ENCODE data around the gene BMPR1A.
"Not testable (repeated sequence)": the region's sequence is repeated elsewhere in the genome, so short reads cannot be mapped to it uniquely, and the experiment has no call there.

BMPR1A gene

DNA sequence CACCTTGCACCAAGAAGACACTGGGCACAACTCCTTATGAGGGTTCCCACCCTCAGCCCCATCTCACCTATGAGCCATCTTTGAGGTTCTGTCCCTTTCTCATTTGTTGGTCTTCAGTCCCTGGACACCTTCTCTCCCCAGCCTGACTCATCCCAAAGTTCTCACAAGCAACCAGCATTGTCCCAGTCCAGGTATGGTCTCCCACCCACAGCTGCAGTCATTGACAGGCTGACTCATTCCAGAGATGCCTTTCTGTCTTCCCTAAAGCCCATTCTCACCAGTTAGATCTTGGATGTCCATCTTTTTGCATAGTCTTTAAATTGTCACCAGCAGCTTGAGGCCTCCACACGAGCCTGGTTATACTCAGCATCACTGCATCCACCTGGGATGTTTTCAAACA is 26.7 kb upstream of the BMPR1A start:
- no peak for DNase-seq

DNA sequence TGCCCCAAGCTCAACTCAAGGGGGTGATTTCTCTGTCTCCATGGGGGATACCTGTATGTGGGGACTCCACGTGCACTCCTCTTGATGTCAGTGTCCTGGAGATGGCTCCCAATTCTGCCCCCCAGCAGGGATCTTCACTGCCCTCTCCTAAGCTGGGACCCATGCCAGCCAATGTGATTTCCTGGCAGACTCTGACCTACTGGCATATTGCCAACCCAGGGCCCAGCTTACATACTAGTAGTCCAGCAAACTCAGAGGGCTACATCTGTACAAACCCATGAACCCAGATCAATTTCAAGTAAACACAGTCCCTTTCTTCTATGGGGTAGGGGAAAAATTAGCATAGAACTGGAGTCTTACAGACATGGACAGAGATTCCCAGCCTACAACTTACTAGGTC is 26.2 kb upstream of the BMPR1A start:
- DNase-seq = peak in 18 of 51 donors; percentile 7 to 63 (median 30)

DNA sequence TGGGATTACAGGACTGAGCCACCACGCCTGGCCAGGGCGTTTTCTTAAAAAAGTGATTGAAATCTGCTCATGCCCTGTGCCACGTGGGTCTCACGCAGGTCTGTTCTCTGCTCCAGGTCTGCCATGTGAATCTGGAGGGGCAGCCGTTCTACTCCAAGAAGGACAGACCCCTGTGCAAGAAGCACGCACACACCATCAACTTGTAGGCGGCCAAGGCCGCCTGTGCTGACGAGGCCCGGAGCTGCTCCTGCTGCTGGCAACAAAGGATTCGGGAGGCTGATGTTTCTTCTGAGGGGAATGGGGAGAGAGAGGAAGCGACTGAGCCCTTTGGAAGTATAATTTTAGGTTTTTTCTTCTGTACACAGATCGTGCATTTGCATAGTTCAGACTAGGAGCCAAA is 23.6 kb upstream of the BMPR1A start:
- no peak for DNase-seq

DNA sequence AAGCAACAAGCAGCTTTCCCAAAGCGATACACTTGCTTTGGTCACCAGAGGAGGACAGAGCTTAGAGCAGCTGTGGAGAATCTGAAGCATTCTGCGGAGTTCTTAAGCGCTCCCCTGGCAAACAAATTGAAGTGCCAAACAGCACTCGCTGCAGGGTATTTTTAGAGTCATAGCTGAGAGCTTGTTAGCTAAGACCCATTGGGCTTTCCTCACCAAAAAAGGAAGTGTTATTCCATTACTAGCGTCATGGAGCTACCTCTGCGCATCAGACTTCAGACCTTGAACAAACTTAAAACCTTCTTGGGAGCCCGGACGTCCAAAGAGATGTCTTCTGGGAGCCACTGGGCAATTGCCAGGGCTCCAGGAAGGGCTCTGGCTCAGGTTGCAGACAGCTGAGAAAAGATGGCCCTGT is 23.2 kb upstream of the BMPR1A start:
- DNase-seq = peak in 6 of 51 donors; percentile 9 to 36 (median 15)

DNA sequence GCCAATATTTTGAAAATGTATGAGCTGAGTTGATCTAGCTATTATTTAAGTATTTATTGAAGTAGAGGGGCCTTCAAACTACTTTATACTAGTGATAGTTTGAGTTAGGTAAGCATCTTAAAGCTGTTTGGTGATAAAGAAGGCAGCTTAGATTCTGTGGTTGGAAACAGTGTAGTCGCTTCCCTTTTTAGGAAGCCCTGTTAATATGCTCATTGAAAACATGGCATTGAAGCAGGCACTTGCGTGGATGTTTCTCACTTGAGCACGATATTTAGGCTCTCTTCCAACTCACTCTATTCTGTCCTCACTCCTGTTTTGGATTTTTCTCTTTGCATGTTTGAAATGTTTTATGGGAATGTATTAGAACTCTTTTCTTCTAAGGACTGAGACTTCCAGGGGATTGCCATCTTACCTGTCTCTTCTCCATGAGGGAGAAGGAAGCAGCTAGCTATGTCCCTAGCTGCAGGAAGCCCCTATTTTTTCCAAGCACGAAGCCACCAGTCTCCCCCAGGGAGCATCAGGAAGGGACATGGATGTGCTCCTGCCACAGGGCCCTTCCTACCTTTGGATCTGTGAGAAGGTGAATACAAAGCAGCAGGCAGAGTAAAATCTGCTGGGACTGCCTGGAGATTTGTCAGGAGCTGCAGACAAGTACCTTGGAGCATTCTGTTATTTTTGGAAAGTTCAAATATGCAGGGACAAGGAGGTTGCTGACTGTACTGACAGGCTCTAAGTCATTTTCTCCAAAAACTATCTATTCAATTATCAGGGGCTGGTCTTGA is 22.0 kb upstream of the BMPR1A start:
- no peak for DNase-seq

DNA sequence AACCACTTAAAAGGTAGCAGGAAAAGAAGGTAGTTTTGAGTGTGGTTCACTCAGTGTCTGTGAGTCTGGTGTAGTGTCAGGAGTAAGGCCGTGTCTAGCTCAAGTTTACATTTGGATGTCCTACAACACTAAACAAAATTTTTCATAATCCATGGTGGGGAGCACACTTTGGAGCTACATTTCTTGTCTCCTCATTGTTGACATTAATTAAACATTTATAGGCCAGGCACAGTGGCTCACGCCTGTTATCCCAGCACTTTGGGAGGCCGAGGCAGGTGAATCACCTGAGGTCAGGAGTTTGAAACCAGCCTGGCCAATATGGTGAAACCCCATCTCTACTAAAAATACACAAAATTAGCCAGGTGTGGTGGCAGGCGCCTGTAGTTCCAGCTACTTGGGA is 21.1 kb upstream of the BMPR1A start:
- DNase-seq = not testable (repeated sequence)

DNA sequence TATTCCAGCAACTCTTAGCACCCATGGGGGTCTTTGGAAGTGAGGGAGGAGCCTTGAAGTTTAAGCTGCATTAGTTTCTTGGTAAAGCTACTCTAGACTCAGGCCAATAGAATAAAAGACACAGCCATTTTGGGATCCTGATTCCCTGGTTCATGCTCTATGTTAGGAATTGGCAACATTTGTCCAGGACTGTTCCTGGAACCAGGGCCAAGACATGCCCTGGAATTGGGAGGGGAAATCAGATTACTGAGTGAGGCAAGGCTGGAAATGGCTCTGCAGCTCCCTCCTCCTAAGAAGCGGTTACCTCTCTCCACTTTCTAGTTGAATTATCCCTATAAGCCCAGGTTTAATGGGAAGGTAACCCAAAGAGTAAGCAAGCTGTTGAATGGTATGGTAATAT is 14.2 kb upstream of the BMPR1A start:
- no peak for DNase-seq

DNA sequence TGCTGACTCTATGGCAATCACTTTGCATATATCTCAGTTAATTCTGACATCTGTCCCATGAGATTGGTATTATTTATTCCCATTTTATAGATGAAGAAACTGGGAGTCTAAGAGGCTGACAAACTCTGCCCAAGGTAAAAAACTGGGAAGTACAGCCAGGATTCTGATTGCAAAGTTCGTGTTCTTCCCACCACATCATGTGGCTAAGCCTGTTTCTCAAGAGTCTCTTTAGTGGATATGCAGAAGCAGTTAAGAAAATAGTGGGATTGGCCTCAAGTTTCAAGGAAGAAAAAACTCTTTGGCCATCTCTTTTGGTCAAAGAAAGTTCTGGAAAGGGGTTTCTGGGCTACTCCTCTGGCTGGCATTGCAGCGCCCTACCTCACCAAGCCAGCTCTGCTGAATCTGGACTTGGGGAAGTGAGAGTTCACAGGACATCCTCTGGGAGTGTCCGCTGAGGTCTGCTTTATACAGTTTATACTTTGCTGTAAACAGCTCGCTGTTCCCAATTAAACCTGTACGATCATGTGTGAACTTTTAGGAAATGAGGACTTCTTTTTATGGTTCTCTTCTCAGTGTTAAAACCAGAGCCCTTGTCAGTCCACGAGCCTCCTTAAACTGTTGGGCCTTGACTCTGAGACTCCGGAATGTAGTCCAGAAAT is 12.2 kb upstream of the BMPR1A start:
- DNase-seq = no peak

DNA sequence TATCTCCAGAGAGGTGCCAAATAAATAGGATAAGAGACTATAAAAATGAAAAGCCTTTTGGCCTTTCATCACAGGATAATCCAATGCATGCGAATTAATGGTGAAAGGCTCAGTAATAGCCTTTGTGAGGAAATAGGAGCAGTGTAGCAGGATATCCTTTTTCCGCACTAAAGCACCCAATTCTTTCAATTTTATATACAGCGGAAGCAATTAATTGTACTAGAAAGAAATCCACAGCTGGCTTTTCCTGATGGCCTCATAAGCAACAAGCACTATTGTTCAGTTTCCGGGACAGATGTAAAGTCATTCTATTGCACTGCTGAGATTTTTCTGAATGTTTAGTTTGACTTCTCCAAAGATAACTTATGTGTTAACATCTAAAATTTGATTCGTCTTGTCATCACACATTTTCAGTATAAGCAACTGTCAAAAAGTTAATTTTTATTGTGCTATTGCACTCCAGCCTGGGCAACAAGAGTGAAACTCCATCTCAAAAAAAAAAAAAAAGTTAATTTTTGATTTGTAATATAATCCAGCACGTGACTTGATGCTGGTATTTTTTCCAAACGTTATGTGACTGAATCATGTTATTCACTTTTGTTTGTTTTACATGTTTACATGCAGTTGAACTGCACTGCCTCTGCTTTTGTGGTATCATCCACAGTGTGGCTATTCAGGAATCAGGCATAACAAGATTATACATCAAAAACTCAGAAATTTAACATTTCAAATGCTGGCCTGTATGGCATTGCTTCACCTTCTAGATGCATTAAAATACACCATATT is 8.4 kb upstream of the BMPR1A start:
- no peak for DNase-seq

DNA sequence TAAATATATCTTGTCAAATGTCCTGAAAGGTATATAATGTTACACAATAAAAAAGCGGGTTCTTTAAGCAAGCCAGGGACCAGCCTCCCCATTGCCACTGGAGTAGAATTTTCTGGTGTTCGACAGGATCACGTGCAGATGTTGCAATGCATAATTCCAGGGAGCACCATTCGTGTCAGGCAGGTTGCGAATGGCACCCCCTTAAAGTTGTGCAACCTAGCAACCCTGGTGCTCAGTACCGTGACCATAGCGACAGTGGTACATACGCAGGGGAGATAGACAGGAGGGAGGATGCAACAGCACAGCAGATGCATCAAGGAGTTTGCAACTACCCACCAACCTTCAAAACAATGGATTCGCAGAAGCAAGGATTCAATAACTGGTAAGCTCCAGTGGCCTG is 6.6 kb upstream of the BMPR1A start:
- DNase-seq = peak in 3 of 51 donors; percentile 7 to 16 (median 12)

DNA sequence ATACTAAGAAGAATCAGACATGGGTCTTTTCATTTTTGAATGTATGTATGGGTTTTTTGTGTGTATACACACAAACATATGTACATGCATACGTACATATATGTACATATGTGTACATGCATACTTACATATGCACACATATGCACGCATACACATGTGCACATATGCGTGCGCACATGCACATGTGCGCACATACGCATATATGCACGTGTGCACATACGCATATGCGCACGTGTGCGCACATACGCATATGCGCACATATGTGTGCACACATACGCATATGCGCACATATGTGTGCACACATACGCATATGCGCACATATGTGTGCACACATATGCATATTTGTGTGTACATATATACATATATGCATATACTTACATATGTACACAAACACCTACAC is 4.9 kb upstream of the BMPR1A start:
- DNase-seq = no peak

DNA sequence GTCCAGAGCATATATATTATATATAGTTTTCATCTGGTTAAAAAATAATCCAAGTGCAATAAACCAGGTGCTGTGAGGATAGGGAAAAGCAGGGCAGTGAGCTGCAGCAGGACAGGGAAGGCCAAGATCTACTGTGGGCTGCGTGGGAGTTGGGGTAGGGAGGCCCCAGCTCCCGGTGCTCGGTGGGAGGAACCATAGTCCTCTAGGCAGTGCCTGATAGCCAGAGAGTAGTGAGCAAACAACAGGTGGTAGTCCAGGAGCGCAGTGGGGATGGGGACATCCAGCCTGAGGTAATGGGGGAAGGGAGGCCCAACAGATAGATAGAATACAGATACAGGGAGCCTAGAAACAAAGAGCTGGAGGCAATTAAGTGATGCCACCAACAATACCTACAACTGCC is 4.1 kb upstream of the BMPR1A start:
- no peak for DNase-seq

DNA sequence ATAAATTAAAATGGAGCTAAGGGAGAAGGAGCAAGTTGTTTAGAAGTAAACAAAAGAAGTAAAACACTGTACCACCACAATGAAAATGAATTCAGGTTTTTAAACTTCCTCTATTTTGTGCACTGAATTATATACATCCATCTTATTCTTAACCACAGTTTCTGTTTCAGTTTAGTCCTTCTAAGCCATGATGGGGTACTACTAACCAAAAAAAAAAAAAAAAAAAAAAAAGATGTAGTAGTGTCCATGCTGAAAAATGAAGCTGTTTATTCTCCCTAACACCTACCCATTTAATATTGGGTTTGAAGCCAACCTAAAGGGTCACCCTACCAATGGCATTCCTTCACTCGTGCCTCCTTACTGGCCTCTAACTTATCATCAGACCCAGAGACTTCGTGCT is 3.4 kb upstream of the BMPR1A start:
- no peak for DNase-seq

DNA sequence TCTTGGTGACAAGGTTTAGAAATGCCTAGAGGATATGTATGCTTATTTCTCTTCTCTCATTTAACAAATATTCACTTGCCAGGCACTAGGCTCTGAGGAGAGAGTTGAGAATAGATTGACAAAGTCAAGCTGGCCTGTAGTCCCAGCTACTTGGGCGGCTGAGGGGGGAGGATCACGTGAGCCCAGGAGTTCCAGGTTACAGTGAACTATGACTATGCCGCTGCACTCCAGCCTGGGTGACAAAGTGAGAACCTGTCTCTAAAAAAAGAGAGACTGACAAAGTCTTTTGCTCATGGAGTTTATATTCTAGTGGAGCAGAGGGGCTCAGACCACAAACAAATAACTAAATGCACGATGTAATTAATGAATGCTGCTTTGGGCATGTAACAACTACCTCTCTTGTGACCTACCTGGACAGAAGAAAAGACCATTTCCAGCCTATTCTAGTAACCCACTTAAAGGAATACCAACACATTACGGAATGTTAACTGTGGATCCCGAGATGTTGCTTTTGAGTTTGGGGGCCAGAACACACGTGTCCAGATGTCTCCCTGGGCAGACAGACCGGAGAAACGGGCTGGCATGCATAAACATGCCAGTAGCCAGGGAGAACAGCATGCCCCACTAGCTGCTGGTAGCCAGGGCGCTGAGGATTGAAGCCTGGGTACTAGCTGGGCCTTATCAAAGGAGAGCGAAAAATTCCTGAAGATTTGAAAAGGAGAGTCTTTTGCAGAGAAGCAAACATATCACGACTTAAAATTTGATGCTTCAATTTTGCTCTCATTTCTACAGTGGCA is 2.6 kb upstream of the BMPR1A start:
- DNase-seq = no peak

DNA sequence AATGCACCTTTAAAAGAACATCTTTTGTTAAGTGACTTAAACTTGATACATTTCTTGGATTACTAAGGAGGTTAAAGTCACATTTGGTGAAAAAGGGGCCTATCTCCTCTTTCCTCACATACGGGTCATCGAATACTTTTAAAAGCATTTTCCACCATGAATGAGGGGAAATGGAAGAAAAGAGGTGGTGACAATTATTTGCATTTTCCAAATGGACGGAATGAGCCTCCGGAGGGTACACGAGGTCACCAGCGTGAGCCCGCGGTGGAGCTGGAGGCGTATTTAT is 1.0 kb upstream of the BMPR1A start:
- DNase-seq = no peak

DNA sequence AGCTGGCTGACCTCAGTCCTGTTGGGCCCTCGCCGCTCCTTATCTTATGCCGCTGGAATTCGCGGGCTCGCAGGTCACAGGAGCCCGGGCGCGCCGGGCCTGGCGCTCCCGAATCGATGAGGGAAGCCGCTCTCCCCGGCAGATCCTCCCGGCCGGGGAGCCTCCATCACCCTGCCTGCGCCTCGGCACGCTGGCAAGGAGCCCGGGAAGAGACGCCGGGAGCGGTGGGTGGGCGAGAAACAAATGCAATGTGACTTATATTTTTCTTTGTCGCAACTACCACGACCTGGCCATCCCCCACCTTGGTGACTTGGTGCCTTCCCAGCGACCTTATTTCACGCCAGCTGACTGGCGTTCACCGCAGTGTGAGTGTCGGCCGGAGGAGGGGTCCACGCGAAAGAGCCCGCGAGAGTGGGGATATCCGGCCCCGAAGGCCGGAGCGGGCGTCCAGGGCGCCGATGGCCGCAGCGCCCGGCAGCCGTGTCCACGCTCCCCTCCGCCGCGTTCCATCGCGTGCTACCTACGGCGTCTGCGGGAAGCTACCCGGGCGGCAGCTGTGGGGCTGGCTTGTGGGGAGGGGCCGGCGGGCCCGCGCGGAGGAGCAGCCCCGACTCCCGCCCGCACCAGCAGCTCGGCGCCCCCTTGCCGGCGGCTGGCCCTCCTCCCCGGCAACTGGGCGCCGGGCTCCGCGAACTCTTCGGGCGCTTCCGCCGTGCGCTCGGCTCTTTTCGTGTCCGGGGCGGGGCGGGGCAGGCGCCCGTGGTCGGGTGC is 494 bp upstream of the BMPR1A start:
- peak in 49 of 51 donors; percentile 38 to 96 (median 85) for DNase-seq

DNA sequence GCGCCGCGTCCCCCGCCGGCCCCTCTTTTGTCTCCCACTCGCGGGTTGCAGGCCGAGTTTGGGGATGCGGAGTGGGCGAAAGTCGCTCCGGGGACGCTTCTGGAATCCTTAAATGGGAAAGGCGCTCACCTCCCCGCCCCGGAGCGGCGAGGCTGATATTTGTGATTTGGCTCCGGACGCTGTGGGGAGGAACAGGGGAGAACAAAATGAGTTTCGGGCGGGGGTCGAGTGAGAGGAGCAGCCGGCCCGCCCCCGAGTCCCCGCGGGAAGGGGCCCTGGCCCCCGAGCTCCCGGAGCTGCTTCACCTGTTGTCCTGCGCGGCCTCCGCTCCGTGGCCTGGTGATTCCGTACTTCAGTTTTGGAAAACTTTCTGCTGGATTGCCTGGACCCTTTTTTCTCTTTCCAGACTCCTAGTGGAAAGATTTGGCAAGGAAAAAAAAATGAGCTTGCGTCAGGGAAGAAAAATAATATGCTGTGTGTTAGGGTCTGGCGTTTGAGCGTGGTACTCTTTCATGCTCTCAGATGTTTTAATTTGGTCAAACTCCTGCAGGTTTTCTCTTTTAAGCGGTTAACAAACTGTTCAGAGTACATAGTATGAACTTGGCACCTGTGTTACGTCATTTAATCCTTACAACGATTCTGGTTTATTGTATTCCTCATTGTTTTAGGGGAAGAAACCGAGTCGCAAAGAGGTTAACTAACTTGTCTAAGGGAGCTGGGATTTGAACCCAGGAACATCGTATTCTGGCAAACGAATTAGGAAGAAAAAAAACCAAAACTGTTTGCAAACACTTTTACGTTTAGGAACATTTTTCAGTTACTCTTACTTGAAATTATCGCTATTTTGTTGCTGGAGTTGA is 924 bp downstream of the BMPR1A start:
- DNase-seq = peak in 24 of 51 donors; percentile 6 to 66 (median 44)

DNA sequence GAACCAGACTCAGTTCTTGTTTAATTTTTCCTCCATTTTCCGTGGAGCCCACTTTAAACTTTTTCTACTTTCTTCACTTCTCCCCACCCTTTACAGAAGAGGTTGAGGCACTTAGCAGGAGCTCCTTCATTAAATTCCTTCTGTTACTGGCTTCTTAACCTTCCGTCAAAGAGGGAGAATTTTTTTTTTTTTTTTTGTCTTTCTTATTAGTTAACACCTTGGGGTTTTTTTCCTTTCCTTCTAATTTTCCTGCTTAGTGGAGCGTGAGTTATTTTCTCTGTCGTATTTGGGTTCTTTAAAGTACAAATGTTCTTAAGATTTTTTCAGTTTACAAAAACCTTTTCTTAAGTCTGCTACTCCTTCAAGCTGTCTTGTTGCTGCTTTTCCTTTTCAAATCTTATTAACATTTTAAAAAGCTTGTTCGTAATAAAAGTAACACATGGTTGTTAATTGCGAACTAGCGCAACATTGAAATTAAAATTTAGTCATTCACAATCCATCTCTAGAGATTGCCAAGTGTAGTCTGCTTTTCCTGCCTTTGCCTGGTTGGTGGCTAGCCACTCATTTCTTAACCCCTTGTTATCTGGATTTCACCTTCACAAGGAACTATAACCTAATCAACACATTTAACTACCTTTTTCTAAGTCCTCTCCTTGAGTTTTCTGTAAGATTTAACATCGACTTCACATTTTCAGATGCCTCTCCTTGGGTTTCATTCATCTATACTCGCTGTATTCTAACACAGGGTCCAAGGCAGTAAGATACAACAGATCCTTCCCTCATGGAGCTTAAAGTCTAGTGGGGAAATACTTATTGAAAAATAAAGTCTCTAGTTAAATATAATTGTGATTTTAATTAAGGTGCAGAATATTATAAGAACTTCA is 2.0 kb downstream of the BMPR1A start:
- peak in 1 of 51 donors; percentile 34 for DNase-seq

Data from hypothalamus (tissue), 51 donors.